HT-29 (cell line): ENCODE data around the gene SPECC1L. TPM values are rescaled to one million over a fixed set of nuclear protein-coding genes. Genes with fewer than 3 reads are reported as not detected.
"Not testable (repeated sequence)": the region's sequence is repeated elsewhere in the genome, so short reads cannot be mapped to it uniquely, and the experiment has no call there.

Experiments used
- DNase-seq: peaks from one replicate; pipeline ENCODE4 v3.0.0-alpha.2; 2015; ENCODE audit warnings: low spot score
- total RNA-seq: library from RNA; depleted of rRNA; stranded (reverse); fragments of >200 nt; shearing (Covaris generic); gene quantifications from 2 replicates; pipeline ENCODE4 v1.2.3, GENCODE V29; 2014; rRNA removed

SPECC1L gene, protein sequence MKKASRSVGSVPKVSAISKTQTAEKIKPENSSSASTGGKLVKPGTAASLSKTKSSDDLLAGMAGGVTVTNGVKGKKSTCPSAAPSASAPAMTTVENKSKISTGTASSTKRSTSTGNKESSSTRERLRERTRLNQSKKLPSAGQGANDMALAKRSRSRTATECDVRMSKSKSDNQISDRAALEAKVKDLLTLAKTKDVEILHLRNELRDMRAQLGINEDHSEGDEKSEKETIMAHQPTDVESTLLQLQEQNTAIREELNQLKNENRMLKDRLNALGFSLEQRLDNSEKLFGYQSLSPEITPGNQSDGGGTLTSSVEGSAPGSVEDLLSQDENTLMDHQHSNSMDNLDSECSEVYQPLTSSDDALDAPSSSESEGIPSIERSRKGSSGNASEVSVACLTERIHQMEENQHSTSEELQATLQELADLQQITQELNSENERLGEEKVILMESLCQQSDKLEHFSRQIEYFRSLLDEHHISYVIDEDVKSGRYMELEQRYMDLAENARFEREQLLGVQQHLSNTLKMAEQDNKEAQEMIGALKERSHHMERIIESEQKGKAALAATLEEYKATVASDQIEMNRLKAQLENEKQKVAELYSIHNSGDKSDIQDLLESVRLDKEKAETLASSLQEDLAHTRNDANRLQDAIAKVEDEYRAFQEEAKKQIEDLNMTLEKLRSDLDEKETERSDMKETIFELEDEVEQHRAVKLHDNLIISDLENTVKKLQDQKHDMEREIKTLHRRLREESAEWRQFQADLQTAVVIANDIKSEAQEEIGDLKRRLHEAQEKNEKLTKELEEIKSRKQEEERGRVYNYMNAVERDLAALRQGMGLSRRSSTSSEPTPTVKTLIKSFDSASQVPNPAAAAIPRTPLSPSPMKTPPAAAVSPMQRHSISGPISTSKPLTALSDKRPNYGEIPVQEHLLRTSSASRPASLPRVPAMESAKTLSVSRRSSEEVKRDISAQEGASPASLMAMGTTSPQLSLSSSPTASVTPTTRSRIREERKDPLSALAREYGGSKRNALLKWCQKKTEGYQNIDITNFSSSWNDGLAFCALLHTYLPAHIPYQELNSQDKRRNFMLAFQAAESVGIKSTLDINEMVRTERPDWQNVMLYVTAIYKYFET
- 9.5 and 11.8 TPM in 2 replicates for total RNA-seq

GRCh38 chr22:24270556-24271385, at the start of gene SPECC1L:
TSS of gene SPECC1L (plus strand) at chr22:24270831. CDS start at chr22:24302232, 31,401 bp downstream.
- DNase-seq: peak; percentile 88

- no peak for DNase-seq
Observed at GRCh38 chr22:24224468-24224867, 46.2 kb upstream of the SPECC1L start.

- no peak for DNase-seq
Observed at GRCh38 chr22:24225044-24225601, 45.5 kb upstream of the SPECC1L start.

DNA sequence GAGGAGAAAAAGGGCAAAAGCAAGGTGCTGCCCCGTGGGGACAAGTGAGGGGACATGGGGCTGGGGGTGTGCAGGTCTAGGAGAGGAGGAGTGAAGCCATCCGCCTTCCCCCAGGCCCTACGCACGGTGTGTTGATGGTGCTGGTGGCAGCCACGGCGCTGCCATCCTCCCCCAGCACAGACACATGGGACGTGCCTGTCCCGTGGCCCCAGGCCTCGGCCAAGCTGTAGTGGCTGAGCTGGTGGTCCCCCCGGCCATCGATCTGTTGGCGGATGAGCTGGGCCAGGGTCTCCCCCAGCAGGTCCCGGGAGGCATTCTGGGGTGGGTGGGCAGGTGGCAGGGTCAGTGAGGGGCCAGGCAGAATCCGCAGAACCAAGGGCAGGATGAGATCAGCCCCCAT, 44.7 kb upstream of the SPECC1L start:
- DNase-seq: no peak

- peak; percentile 30 for DNase-seq
Observed at GRCh38 chr22:24230911-24231656, 39.5 kb upstream of the SPECC1L start.

- no peak for DNase-seq
Observed at GRCh38 chr22:24231706-24232105, 38.9 kb upstream of the SPECC1L start.

- DNase-seq: no peak
Observed at GRCh38 chr22:24232124-24232523, 38.5 kb upstream of the SPECC1L start.

GRCh38 chr22:24232725-24233124, 37.9 kb upstream of the SPECC1L start:
- no peak for DNase-seq

DNA sequence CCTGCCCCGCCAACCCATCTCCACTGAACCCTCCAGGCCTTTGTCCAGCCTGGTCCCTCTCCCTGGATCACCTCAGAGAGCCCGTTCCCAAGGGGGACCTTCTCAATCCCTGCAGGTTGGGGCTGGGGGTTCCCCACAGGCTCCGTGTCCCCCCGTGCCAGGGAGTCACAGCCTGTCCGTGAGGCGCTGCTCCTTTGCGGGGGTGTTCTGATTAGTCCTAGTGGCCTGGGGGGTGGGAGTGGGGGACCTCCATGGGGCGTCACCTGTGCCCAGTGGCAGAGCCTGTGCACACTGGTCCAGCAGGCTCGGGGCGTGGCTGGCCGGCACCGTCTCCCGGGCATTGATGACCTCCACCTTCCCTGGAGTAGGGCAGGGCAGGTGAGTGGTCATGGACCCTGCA, 37.4 kb upstream of the SPECC1L start:
- no peak for DNase-seq

DNA sequence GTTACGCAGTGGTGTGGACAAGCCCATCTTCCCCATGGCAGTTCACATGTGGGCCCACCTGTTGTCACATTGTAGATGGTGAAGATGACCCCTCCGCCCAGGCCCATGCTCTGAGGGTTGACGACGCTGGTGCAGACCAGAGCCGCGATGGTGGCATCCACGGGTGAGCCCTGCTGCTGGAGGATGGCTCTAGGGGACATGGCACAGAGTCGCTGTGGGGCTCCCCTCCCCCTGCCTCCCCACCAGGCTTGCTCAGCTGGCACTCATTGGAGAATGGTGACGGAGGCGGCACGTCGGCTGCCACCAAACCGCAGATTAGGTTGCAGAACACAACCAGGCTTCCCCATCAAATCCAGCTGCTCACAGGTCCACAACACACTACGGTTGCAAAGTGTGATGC, 36.8 kb upstream of the SPECC1L start:
- no peak for DNase-seq

DNA sequence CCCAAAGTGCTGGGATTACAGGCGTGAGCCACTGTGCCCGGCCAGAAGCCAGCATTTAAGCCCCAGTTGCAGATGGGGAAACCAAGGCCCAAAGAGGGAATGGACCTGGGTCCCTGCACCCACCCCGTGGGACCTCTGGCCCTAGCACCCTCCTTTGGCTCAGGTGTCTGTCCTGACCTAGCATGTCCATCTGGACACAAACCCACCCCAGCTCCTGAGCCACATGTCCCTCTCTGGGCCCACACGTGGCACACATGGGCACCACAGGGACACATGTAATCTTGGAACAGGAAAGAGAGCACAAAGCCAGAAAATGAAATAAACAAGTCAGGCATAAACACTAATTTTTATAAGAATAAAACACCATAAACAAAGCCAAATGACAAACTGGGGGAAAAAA, 35.3 kb upstream of the SPECC1L start:
- no peak for DNase-seq

- no peak for DNase-seq
Observed at GRCh38 chr22:24236656-24237055, 34.0 kb upstream of the SPECC1L start.

DNA sequence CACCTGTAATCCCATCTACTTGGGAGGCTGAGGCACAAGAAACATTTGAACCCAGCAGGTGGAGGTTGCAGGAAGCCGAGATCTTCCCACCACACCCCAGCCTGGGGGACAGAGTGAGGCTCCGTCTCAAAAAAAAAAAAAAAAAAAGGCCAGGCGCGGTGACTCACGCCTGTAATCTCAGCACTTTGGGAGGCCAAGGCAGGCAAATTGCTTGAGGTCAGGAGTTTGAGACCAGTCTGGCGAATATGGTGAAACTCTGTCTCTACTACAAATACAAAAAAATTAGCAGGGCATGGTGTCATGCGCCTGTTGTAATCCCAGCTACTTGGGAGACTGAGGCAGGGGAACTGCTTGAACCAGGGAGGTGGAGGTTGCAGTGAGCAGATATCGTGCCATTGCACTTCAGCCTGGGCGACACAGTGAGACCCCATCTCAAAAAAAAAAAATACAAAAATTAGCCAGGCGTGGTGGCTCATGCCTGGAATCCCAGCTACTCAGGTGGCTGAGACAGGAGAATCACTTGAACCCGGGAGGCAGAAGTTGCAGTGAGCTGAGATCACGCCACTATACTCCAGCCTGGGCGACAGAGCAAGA, 32.4 kb upstream of the SPECC1L start:
- DNase-seq: not testable (repeated sequence)

GRCh38 chr22:24240381-24240780, 30.2 kb upstream of the SPECC1L start:
- no peak for DNase-seq

DNA sequence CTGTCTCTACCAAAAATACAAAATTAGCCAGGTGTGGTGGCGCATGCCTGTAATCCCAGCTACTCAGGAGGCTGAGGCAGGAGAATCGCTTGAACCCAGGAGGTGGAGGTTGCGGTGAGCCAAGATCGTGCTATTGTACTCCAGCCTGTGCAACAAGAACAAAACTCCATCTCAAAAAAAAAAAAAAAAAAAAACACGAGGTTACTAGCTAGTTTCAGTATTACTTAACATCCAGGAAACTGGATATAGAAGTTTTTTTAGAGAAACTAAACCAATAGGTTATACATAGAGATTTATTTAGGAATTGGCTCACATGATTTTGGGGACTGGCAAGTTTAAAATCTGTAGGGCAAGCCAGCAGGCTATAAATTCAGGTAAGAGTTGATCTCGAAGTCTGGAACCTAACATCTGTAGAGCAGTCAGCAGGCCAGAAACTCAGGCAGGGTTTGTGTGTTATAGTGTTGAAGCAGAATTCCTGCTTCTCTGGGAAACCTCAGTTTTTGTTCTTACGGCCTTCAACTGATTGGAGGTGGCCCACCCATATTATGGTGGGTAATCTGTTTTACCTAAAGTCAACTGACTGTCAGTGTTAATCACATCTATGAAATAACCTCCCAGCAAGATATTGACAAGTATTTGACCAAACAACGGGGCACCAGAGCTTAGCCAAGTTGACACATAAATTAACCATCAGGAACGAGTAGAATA, 29.5 kb upstream of the SPECC1L start:
- not testable (repeated sequence) for DNase-seq

DNA sequence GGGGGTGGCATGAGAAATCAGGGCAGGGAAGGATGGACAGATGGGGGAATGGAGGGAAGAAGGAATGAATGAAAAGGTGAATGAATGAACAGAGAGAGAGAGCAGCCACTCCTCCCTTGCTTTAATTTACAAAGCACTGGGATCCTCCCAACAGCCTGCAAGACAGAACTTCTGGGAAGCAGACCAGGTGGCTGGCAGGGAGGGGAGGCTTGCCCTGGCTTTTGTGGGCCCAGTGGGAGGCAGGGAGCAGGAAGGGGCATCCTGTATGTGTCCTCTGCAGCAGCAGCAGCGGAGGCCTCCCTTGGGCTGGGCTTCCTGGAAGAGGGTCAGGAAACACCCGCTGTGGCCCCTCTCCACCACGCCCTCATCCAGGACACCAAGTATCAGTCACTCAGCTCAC, 27.2 kb upstream of the SPECC1L start:
- DNase-seq: not testable (repeated sequence)

DNA sequence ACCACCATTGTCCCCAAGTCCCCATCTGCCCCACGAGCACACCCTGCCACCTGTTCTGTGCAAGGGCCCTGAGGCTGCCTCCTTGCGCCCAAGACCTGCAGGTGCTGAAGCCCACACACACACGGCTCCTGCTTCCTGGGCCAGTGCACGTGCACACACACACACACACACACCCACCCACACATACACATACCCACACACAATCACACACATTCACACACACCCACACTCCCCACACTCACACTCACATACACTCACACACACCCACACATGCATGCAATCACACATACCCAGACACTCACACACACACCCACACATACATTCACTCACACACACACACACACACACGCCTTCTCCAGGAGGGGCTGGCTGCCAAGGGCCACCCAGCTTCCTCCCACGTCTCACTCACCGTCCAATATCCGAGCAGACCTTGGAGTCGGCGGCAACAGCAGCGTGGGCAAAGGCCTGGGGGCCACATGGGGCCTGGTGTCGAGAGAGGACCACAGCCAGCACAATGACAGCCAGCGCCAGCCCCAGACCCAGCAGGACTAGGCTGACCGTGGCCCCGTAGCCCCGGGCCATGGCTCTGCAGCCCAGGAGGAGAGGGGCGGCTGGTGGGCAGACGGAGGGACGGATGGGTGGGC, 26.4 kb upstream of the SPECC1L start:
- no peak for DNase-seq

DNA sequence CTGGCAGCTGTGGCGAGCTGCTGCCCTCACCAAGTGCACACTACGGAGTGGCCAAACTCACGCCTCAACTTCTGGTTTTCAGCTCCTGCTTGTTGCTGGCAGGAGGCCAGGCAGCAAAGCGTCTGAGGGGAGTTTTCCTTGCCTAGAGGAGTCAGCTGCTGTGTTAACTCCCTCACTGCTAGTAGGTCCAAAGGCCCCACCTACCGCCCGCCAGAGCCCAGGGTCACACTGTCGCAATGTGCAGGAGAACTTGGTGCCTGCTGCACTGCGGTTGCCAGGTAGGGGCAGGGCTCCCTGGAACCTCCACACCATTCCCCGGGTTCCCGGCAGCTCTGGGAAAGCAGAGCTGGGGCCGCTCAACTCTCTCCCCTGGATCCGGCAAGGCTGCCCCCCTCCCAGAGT, 25.6 kb upstream of the SPECC1L start, which contains the start of gene GGT5:
Gene GGT5, minus strand, starts transcription at position 53 of the 402 bp plus-strand sequence. CDS start 357 bp downstream, outside the sequence.
- DNase-seq: not testable (repeated sequence)
